ENCODE results near the gene SDF2.
"Not testable (repeated sequence)": the region's sequence is repeated elsewhere in the genome, so short reads cannot be mapped to it uniquely, and the experiment has no call there.

SDF2 gene

GRCh38 chr17:28604031-28604430, 57.7 kb downstream of the SDF2 start:
- H3K4me1 Mint-ChIP-seq, CTCF ChIA-PET, H3K4me3 Mint-ChIP-seq, DNase-seq, H3K9me3 Mint-ChIP-seq, H3K36me3 Mint-ChIP-seq, H3K27ac Mint-ChIP-seq, H3K27me3 Mint-ChIP-seq: not testable (repeated sequence)

- CTCF ChIA-PET: interaction anchor here (0.9 kb wide), 1 partner anchor 13 kb away, joined by 4 read pairs; no protein-coding TSS in a partner anchor
- DNase-seq: peak; percentile 58
- Mint-ChIP-seq H3K4me3 (peak overlapping the region; percentile 82), H3K27me3 (no peaks in the 10 kb centered on the region), H3K27ac (peak overlapping the region; percentile 99), H3K36me3 (peaks cover 11% of the 10 kb centered on the region), H3K9me3 (no peaks in the 10 kb centered on the region), H3K4me1 (peaks cover 23% of the 10 kb centered on the region)
These were observed 62.2 kb downstream of the SDF2 start for GRCh38 chr17:28599311-28600184.

- Mint-ChIP-seq H3K27me3 (no peaks in the 10 kb centered on the region), H3K9me3 (no peaks in the 10 kb centered on the region), H3K4me1 (peaks cover 24% of the 10 kb centered on the region), H3K4me3 (peak within 1 kb of the TSS; percentile 82), H3K36me3 (peaks cover 10% of the 10 kb centered on the region), H3K27ac (peak within 1 kb of the TSS; percentile 99)
- CTCF ChIA-PET: interaction anchor here (0.9 to 1.0 kb wide), 2 partner anchors 14 to 26 kb away, joined by 3 to 4 read pairs; no protein-coding TSS in a partner anchor
- DNase-seq: peak; percentile 96
These were observed 62.9 kb downstream of the SDF2 start, which contains the start of gene SPAG5 for GRCh38 chr17:28598799-28599310. TSS of gene SPAG5 (minus strand) at chr17:28599025. CDS start at chr17:28598946, 79 bp downstream.

GRCh38 chr17:28598389-28598788, 63.3 kb downstream of the SDF2 start:
- peaks cover 11% of the 10 kb centered on the region for H3K36me3 Mint-ChIP-seq
- H3K27ac Mint-ChIP-seq: peak overlapping the region; percentile 99
- CTCF ChIA-PET: interaction anchor here (0.7 to 1.1 kb wide), 3 partner anchors 14 to 50 kb away, joined by 3 read pairs; no protein-coding TSS in a partner anchor
- H3K4me1 Mint-ChIP-seq: peaks cover 25% of the 10 kb centered on the region
- DNase-seq: no peak
- no peaks in the 10 kb centered on the region for H3K27me3 Mint-ChIP-seq
- peak overlapping the region; percentile 82 for H3K4me3 Mint-ChIP-seq
- no peaks in the 10 kb centered on the region for H3K9me3 Mint-ChIP-seq

Measured in activated naive CD4-positive, alpha-beta T cell treated with anti-CD3 and anti-CD28 coated beads, Interleukin-2, amount 10 ng/mL, durations not matched to agents 7 days and 5 days (primary cell).